Stimulated activated CD8-positive, alpha-beta memory T cell treated with anti-CD3 and anti-CD28 coated beads, Interleukin-15, amount 100 ng/mL, for 1 hour (primary cell): ENCODE measurements around the gene RALBP1.

ENCODE experiments used
- DNase-seq: peaks from one replicate; pipeline ENCODE4 v3.0.0-alpha.2; 2020; ENCODE audit warnings: low read depth

RALBP1 gene

GRCh38 chr18:9547782-9548181, 72.5 kb downstream of the RALBP1 start:
- no peak for DNase-seq

DNA sequence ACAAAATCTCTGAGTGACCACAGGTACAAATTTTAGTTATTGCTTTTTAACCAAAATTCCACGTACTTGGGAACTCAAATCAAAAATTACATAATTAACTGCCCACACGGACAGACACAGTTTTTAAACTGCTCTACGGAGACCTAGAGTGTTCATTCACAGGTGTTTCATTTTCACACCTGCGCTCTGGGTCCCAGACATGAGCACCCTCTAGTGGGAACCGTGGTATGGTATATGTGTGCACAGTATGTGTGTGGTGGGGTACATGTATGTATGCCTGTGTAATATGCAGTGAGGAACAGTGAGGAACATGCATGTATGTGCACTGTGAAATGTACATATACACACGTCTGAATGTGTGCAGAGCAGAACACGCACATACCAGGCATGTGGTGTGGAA, 74.1 kb downstream of the RALBP1 start:
- no peak for DNase-seq

GRCh38 chr18:9550429-9550828, 75.1 kb downstream of the RALBP1 start:
- DNase-seq, result no peak

GRCh38 chr18:9552191-9552590, 76.9 kb downstream of the RALBP1 start:
- DNase-seq, result no peak

DNA sequence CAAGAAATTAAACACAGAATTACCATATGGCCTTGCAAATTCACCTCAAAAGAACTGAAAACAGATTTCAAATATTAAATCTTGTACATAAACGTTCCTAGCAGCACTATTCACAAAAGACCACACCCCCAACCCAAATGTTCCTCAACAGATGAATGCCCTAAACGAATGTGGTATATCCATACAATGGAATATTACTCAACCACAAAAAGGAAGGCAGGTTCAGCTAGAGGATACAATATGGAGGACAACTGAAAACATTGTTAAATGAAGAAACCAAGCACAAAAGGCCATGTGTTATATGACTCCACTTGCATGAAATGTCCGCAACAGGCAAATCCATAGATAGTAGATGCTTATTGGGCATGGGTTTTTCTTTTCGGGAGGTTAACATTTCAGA, 77.3 kb downstream of the RALBP1 start:
- no peak for DNase-seq

- DNase-seq, result no peak
Measured at GRCh38 chr18:9557250-9557943, 82.1 kb downstream of the RALBP1 start.

- no peak for DNase-seq
Measured at GRCh38 chr18:9558387-9559064, 83.2 kb downstream of the RALBP1 start.

DNA sequence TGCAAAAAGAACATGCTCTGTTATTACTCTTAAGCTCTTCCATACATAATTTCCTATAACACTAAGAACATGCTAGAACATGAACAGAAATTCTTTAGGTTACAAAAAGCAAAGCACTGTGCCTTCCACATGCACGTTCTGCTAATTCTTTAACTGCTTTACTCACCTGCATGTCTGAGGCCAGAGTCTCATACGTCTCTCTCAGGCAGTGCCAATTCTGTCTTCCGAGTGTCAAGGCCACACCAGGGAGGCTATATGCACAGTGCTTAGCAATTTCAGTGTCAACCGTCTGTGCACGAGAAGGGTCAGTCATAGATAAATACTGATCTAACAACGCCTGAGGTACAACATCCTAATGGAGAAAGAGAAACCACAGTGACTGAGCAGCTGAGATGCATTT, 83.9 kb downstream of the RALBP1 start:
- DNase-seq, result no peak

DNA sequence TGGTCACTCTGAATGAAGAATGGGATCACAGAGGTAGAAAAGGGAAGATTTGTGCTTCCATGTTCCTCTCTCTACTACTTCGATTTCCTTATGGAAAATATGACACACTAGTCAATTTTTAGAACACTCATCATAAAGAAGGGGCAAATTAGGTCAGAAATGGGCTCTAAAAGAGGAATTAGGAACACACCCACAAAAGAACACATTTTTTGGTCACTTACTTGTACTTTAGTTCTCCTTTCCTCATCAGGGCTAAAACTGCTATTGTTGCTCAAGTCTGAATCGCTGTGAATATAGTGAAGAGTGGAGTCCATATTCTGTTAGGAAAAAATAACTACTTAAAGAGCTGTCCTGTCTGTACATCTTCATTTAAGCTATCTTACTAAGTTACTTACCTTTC, 86.4 kb downstream of the RALBP1 start:
- DNase-seq, result no peak

DNA sequence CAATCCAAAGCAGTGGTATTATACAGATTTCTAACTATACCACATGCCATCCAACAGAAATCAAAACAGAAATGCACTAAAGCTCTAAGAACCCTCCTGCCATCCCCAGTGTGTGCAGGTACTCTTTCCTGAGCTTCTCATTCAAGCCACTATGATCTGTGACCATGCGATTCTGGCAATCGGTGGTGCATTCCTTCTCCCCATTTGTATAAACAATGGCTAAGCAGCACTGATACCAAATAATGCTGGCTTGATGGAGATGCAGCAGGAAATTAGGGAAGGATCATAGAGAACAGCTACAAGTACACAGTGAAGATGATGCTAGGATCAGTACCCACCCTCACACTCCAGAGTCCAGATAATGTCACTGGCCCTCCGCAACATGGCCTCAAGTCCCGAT, 87.3 kb downstream of the RALBP1 start:
- DNase-seq, result no peak

DNA sequence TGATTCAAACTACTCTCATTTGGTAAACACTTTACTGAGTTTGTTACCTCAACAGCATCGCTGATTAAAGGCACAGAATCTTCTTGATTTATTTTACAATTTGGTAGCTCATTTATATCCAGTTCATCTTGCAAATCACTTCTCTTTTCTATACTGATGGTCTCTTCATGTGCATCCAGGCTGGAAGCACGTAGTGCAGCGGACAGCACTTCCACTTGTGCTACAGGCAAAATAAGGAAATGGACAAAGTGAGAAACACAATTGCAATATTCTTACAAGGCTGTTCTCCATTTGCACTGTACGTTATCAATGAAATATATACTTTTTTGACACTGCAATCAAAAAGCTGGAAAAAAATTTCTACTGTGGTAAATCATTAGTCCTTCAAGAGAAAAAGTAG, 88.0 kb downstream of the RALBP1 start:
- DNase-seq, result no peak

DNA sequence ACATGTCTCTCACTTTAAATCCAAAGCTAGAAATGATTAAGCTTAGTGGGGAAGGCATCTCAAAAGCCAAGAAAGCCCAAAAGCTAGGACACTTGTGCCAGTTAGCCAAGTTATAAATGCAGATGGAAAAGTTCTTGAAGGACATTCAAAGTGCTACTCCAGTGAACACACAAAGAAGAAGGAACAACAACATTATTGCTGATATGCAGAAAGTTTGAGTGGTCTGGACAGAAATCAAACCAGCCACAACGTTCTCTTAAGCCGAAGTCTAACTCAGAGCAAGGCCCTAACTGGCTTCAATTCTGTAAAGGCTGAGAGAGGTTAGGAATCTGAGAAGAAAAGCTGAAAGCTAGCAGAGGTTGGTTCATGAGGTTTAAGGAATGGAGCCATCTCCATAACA, 90.1 kb downstream of the RALBP1 start:
- no peak for DNase-seq

GRCh38 chr18:9568186-9568585, 92.9 kb downstream of the RALBP1 start:
- no peak for DNase-seq

- DNase-seq, result no peak
Measured at GRCh38 chr18:9569178-9569577, 93.9 kb downstream of the RALBP1 start.

DNA sequence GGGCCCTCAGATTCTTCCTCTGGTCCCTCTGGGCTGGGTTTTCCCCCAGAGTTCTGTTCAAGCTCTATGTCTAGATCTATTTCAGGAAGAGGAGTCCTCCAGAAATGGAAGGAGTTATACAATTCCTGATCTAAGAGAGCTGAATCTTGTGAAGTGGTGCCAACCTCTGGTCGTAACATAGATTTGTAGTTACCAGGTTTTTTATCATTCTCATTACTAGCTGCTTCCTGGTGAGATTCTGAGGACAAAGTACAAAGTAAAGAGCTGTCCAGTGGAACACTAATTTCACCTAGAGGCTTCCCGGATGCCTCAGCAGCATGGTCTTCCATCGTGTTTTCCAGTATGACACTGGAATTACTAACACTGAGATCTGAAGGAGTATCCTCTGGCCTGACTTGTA, 94.9 kb downstream of the RALBP1 start:
- no peak for DNase-seq

DNA sequence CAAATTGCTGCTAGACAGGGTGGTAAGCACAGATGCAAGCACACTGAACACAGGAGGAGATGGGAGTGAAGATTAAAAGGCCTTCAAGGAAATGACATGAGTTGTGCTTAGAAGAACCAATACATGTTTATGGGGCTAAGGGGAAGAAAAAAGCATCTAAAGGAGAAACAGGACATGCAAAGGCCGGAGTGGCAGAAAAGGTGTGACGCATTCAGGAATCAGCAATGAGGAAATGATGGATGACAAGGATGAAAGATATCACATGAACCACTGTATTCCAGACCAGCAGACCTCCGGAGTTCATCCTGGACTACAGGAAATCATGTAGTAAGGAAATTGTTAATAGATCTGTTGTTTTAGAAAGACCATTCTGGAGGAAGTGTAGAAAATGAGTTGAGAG, 96.2 kb downstream of the RALBP1 start:
- DNase-seq, result no peak

DNA sequence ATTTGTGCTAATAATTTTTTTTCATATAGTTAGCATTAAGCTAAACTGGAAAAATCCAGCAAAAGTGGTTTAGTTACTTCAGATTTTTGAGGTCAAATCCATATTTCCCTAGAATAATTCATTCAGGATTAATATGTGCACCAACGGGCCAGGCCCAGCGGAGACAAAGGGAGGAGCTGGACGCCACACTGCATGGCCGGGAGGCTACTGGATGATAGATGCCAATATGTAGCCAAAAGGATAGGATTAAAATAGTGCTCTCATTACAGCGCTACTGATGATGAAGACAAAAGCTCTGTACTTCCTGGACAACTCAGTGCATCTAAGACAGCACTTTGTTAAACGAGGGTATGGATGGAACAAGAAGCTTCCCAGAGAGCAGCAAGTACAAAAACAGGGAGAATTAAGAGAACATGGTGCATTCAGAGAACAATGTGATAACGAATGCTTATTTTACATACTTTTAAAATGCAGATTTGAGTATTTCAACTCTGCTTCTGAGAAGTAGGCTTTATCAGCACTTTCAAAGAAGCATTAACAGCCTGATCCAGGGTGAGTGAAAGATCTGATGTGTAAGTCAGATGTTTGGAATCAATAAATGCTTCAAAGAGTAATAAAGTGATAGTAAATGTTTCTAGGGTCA, 99.3 kb downstream of the RALBP1 start:
- no peak for DNase-seq

DNA sequence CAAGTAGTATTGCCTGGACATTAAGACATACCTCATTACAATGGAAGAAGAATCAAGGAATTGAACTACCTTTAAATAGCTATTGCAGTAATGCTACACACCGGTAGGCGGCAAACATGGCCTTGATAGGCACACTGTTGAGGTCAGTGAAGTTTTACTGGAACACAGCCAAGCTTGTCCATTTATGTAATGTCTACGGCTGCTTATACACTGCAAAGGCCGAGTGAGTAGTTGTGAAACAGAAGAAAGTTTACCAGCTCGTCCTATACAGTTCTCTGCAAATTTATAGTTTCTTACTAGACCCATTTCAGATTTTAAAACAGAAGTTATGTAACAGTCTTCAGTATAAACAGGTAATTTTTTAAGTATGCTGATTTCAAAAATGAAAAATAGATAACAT, 100.2 kb downstream of the RALBP1 start:
- DNase-seq, result no peak

- DNase-seq, result no peak
Measured at GRCh38 chr18:9577361-9577760, 102.0 kb downstream of the RALBP1 start.

DNA sequence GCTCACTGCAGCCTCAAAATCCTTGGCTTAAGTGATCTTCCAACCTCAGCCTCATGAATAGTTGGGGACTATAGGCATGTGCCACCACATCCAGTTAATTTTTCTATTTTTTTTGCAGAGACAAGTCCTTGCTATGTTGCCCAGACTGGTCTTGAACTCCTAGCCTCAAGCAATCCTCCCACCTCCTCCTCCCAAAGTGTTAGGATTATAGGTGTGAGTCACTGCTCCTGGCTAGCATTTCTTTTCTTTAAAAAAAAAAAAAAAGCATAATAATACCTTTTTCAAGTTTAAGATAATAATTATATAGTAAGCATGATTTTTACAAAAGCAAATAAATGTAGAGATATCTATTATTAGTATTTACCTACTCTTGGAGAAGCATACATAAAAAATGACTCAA, 103.0 kb downstream of the RALBP1 start:
- no peak for DNase-seq

DNA sequence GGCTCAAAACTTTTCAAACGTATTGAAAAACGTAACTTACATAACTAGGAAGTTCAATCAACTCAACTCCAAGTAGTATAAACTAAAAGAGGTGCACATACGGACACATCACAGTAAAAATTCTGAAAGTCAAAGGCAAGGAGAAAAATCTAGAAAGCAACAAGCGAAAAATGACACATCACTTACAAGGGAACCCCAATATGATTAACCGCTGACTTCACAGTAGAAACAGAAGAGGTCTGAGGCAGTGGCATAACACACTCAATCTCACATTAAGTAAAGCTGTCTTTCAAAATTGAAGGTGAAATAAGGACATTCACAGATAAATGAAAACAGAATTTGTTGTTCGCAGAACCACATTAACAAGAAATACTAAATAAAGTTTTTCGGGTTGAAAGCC, 106.4 kb downstream of the RALBP1 start:
- DNase-seq, result no peak

DNA sequence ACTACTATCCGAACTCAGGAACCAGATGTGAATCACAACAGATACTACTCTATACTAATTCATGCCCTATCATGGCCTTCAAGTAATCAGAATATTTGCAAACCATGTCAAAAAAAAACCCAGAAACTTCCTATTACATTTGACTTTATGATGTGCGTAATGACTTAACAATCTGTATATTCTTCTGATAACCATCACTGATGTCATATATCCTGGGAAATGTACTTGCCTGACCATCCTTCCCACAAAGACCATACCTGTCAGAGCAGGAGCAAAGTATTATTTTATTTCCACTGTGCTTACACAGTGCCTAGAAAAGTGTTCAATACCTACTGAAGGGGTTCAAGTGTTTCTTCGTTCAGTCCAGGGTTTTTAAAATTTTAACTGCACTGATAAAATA, 111.5 kb downstream of the RALBP1 start:
- no peak for DNase-seq
